Measurements from ENCODE around the gene DHX15. TPM values are rescaled to one million over a fixed set of nuclear protein-coding genes. Genes with fewer than 3 reads are reported as not detected.

DHX15 gene
- total and polyA plus RNA-seq, 2 of the 8 experiments (the other 6 are each of a cell fraction or from before 2014, with no cell fraction given) = 126 to 286 TPM

DNA sequence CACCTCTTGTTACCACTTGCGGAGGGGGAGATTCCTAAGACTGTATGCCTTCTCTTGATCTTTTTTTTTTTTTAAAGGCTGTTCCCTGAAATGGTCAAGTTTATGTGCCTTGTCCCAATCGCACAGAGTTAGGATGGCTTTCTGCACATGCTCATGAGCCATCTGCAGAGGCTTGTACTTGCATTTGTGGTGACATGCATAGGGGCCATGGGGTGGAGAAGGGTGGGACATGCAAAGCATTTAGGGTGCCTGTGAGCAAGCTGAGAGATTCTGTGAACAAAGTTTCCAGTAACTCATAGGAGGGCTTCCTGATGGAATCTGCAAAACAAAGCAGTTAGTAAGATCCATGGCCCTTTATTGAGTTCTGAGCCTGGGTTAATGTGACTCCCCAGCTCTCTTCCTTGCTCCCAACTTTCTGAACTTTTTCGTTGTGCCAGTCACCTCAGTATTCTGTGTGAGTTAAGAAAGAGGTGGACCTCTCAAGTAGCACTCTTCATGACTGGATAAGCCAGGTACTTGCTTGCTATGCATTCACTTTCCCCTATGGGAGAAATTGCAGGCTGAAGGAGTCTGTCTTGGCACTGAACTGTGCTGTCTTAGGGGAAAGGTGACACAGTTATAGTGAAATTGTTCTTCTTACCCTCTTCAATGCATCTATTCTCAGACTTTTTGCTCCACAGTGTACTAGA, 37.9 kb upstream of the DHX15 start (continued):
- TF ChIP-seq CHD1 (IDR thresholded peaks at IDR 0.05; ENCODE audit: low read depth, low read length) (no peak), POLR2A (IDR thresholded peaks at IDR 0.05; ENCODE audit: control extremely low read depth in 1 of 2, low read depth in 2 of 2, low read length in 2 of 2) (no peak), CEBPB (IDR thresholded peaks at IDR 0.05; ENCODE audit: low read depth, low read length) (no peak), CHD7 (IDR thresholded peaks at IDR 0.05; ENCODE audit: insufficient replicate concordance, low read length) (no peak), EZH2 (IDR thresholded peaks at IDR 0.05; ENCODE audit: low read depth, low read length, severe bottlenecking) (no peak), POLR2AphosphoS5 (IDR thresholded peaks at IDR 0.05; ENCODE audit: low read depth, low read length) (no peak), BCL11A (IDR thresholded peaks at IDR 0.05; ENCODE audit: low read depth in 2 of 2, low read length in 2 of 2) (no peak)
